GM18517 (cell line): ENCODE measurements around the gene DUS2.
"Not testable (repeated sequence)": the region's sequence is repeated elsewhere in the genome, so short reads cannot be mapped to it uniquely, and the experiment has no call there.

Source experiments
- ATAC-seq: cut with Tn5 transposase; IDR thresholded peaks from one replicate; pipeline ENCODE4 v1.9.1; 2021; ENCODE audit warnings: mild to moderate bottlenecking, moderate library complexity; ENCODE audit not compliant: unreplicated experiment

Gene DUS2

GRCh38 chr16:68022728-68023537, at the start of gene DUS2, which contains the start of gene DDX28:
Gene DUS2 (plus strand): TSS chr16:68023284. CDS start chr16:68038024, 14,740 bp downstream.
Gene DDX28 (minus strand): TSS chr16:68023232. CDS start chr16:68023202, 30 bp downstream.
- peak; percentile 81 for ATAC-seq

GRCh38 chr16:67975321-67976105, 47.6 kb upstream of the DUS2 start:
- ATAC-seq = no peak

GRCh38 chr16:67976205-67976604, 46.9 kb upstream of the DUS2 start:
- no peak for ATAC-seq

- ATAC-seq = no peak
Observed at GRCh38 chr16:67977005-67977404, 46.1 kb upstream of the DUS2 start.

GRCh38 chr16:67977469-67978227, 45.4 kb upstream of the DUS2 start:
- no peak for ATAC-seq

- no peak for ATAC-seq
Observed at GRCh38 chr16:67979955-67980678, 43.0 kb upstream of the DUS2 start, which contains the start of gene DPEP3. Gene DPEP3 (minus strand): TSS chr16:67980499. CDS start chr16:67980380, 119 bp downstream.

- no peak for ATAC-seq
Observed at GRCh38 chr16:67982011-67982696, 40.9 kb upstream of the DUS2 start.

GRCh38 chr16:67986949-67987348, 36.1 kb upstream of the DUS2 start:
- ATAC-seq = no peak

GRCh38 chr16:67987460-67988160, 35.5 kb upstream of the DUS2 start:
- no peak for ATAC-seq

- ATAC-seq = no peak
Observed at GRCh38 chr16:67988675-67989074, 34.4 kb upstream of the DUS2 start.

- ATAC-seq = no peak
Observed at GRCh38 chr16:67989322-67990017, 33.6 kb upstream of the DUS2 start.

- no peak for ATAC-seq
Observed at GRCh38 chr16:67990018-67990386, 33.1 kb upstream of the DUS2 start.

- ATAC-seq = no peak
Observed at GRCh38 chr16:67992661-67993206, 30.4 kb upstream of the DUS2 start.

GRCh38 chr16:67993207-67994039, 29.7 kb upstream of the DUS2 start:
- ATAC-seq = peak; percentile 60

- not testable (repeated sequence) for ATAC-seq
Observed at GRCh38 chr16:67994040-67994408, 29.1 kb upstream of the DUS2 start.

GRCh38 chr16:67995423-67995822, 27.7 kb upstream of the DUS2 start:
- ATAC-seq = no peak

GRCh38 chr16:67996666-67997065, 26.4 kb upstream of the DUS2 start:
- no peak for ATAC-seq
